Upper lobe of right lung (tissue), 1 donor: ENCODE data around the gene CDC42BPA. TPM values are rescaled to one million over a fixed set of nuclear protein-coding genes. Genes with fewer than 3 reads are reported as not detected.

Experiments used
- ATAC-seq: fragments of 200-7000 bp; cut with Tn5 transposase; one replicate; pipeline ENCODE4 v1.9.1; 2020; ENCODE audit warnings: mild to moderate bottlenecking, moderate library complexity
- DNase-seq: peaks from one replicate; pipeline ENCODE4 v3.0.0-alpha.2; 2020
- H3K27ac ChIP-seq: fragments of 200-600 bp; one replicate; pipeline ENCODE4 v1.8.0; 2022
- H3K27me3 ChIP-seq: fragments of 200-600 bp; one replicate; pipeline ENCODE4 v1.8.0; 2022; ENCODE audit warnings: mild to moderate bottlenecking
- H3K36me3 ChIP-seq: fragments of 200-600 bp; one replicate; pipeline ENCODE4 v1.8.0; 2022
- H3K4me1 ChIP-seq: fragments of 200-600 bp; one replicate; pipeline ENCODE4 v1.8.0; 2022
- H3K4me3 ChIP-seq: fragments of 200-600 bp; one replicate; pipeline ENCODE4 v1.8.0; 2022; ENCODE audit warnings: mild to moderate bottlenecking
- H3K9me3 ChIP-seq: fragments of 200-600 bp; one replicate; pipeline ENCODE4 v1.8.0; 2022
- intact Hi-C: fragments of 100-400 bp; cut with DNase I; formaldehyde crosslinking; loops from one replicate; pipeline ENCODE4 v1.11.0; 2022
- total RNA-seq: library from RNA; stranded (reverse); fragmentation: NEBNext Ultra II Directional; extraction: Animal tissue kit (Norgen Biotek cat#: 25700); gene quantifications from one replicate; pipeline ENCODE4 v1.2.1, GENCODE V29; 2021
- TF ChIP-seq, protein P1 (sequence below): fragments of 200-600 bp; IDR thresholded peaks from one replicate; pipeline ENCODE4 v1.8.0; 2022; ENCODE audit warnings: antibody characterized with exemption
- donor health status: DM: no; HTN: yes; CAD: no; lungs with severe emphysema.

CDC42BPA gene
- total RNA-seq, 1 donor from 2014 or later, result 41.8 TPM

GRCh38 chr1:227311389-227312001 lies 6.8 kb downstream of the CDC42BPA start:
- Histone ChIP-seq H3K9me3 (no peaks in the 10 kb centered on the region), H3K4me1 (no peaks in the 10 kb centered on the region), H3K4me3 (no peak overlapping the region), H3K27ac (no peak overlapping the region), H3K27me3 (no peaks in the 10 kb centered on the region), H3K36me3 (no peaks in the 10 kb centered on the region)
- intact Hi-C loops, result loop anchor here (10.0 kb wide), 1 partner anchor 87 kb away; no protein-coding TSS in a partner anchor
- TF ChIP-seq, protein P1, sequence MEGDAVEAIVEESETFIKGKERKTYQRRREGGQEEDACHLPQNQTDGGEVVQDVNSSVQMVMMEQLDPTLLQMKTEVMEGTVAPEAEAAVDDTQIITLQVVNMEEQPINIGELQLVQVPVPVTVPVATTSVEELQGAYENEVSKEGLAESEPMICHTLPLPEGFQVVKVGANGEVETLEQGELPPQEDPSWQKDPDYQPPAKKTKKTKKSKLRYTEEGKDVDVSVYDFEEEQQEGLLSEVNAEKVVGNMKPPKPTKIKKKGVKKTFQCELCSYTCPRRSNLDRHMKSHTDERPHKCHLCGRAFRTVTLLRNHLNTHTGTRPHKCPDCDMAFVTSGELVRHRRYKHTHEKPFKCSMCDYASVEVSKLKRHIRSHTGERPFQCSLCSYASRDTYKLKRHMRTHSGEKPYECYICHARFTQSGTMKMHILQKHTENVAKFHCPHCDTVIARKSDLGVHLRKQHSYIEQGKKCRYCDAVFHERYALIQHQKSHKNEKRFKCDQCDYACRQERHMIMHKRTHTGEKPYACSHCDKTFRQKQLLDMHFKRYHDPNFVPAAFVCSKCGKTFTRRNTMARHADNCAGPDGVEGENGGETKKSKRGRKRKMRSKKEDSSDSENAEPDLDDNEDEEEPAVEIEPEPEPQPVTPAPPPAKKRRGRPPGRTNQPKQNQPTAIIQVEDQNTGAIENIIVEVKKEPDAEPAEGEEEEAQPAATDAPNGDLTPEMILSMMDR, result no peak
- DNase-seq (no peak), ATAC-seq (no peak)

- Histone ChIP-seq H3K27me3 (no peaks in the 10 kb centered on the region), H3K27ac (no peak overlapping the region), H3K36me3 (no peaks in the 10 kb centered on the region), H3K4me3 (no peak overlapping the region), H3K9me3 (no peaks in the 10 kb centered on the region), H3K4me1 (no peaks in the 10 kb centered on the region)
- DNase-seq (no peak), ATAC-seq (no peak)
- TF ChIP-seq, protein P1, result no peak
- intact Hi-C loops, result no loop called here
These were observed 9.6 kb downstream of the CDC42BPA start for GRCh38 chr1:227308367-227309336.

DNA sequence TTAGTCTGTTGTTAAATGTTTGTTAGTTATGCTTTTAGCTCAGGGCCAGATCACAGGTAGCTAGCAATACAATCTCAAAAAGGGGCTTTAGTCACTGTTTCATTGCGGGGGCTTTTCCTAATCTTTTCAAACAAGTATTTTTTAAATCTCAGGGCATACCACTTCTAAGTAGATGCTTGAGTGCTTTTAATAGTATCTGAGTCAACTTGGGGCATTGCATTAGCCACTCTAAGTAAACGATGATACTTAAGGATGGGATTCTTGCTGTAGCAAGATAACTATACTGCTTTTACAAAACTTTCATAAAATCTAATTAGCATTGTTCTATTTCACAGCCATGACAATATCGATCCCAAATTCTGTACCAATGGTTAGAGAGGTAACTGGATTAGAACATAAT lies 11.6 kb downstream of the CDC42BPA start:
- ATAC-seq (no peak), DNase-seq (no peak)
- Histone ChIP-seq H3K27me3 (no peaks in the 10 kb centered on the region), H3K36me3 (no peaks in the 10 kb centered on the region), H3K27ac (no peak overlapping the region), H3K4me3 (no peak overlapping the region), H3K4me1 (no peaks in the 10 kb centered on the region), H3K9me3 (no peaks in the 10 kb centered on the region)
- intact Hi-C loops, result no loop called here
- TF ChIP-seq, protein P1, result no peak

- Histone ChIP-seq H3K4me3 (no peak overlapping the region), H3K27ac (no peak overlapping the region), H3K27me3 (no peaks in the 10 kb centered on the region), H3K4me1 (no peaks in the 10 kb centered on the region), H3K9me3 (no peaks in the 10 kb centered on the region), H3K36me3 (no peaks in the 10 kb centered on the region)
- TF ChIP-seq, protein P1, result no peak
- DNase-seq (no peak), ATAC-seq (no peak)
- intact Hi-C loops, result no loop called here
These were observed 12.2 kb downstream of the CDC42BPA start for GRCh38 chr1:227305894-227306626.

DNA sequence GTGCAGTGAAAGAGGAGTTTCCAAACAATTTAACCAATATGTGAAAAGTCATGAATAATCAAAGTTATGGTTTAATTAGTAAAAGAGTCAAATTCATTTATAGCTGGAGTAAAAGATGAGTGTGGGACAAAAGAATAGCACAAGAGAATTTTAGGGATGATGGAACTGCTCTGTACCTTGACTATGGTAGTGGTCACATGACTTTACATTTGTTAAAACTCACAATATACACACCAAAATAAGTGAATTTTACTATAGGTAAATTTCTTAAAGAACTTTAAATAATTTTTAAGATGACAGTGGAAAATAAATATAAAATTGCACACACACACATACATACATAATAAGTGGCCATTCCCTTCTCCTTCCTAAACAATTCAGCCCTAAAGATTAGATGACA lies 13.6 kb downstream of the CDC42BPA start:
- no peak for ATAC-seq
- Histone ChIP-seq H3K27ac (no peak overlapping the region), H3K4me1 (peaks cover 4% of the 10 kb centered on the region), H3K4me3 (no peak overlapping the region), H3K36me3 (no peaks in the 10 kb centered on the region), H3K9me3 (no peaks in the 10 kb centered on the region), H3K27me3 (no peaks in the 10 kb centered on the region)
- intact Hi-C loops, result no loop called here
- TF ChIP-seq, protein P1, result no peak
- DNase-seq, result no peak
